Right lobe of liver (tissue), 4 donors: ENCODE results near the gene PCDH15.

Experiments
- CTCF ChIP-seq, 4 donors: fragments of 200-600 bp in 3 of 4; fragments of 450-650 bp in 1 of 4; IDR thresholded peaks; one replicate each; pipeline versions ENCODE4 v1.5.1 to v1.8.0; 2016 to 2022; ENCODE audit warnings: antibody characterized with exemption in 4 of 4, mild to moderate bottlenecking in 2 of 4
- POLR2A ChIP-seq: fragments of 450-650 bp; IDR thresholded peaks from one replicate; pipeline ENCODE4 v1.6.1; 2017; ENCODE audit warnings: antibody characterized with exemption, mild to moderate bottlenecking
- donor health status: DM: no; HTN: no; CAD: no.
- donor health status: DM: no; HTN: no; CAD: no.
- donor health status: DM: no; HTN: yes; CAD: no.

GRCh38 chr10:54710918-54711317 is 90.1 kb downstream of the PCDH15 start:
- TF ChIP-seq CTCF (IDR thresholded peaks at IDR 0.05): no peak
- no peak for TF ChIP-seq POLR2A
